ENCODE data around the gene SAMD13. TPM values are rescaled to one million over a fixed set of nuclear protein-coding genes. Genes with fewer than 3 reads are reported as not detected.

SAMD13 gene
- polyA plus RNA-seq, 1 donor from 2014 or later = 20.0 TPM

DNA sequence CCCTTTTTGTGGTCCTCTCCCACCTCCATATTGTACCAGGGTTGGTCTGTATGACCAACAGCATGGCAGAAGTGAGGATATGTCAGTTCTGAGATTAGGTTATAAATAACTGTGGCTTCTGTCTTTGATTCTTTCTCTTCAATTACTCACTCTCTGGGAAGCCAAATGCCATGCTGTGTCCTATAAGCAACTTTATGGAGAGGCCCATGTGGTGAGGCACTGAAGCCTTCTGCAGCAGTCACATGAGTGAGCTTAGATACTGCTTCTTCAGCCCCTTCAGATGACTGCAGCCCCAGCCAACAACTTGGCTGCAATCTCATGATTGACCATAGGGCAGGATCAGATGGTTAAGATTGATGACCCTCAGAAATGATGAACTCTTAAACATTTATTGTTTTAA lies 34.0 kb upstream of the SAMD13 start:
- H3F3A ChIP-seq (ENCODE audit: insufficient read depth, low read length, poor library complexity, severe bottlenecking) = no peaks in the 10 kb centered on the region
- no peaks in the 10 kb centered on the region for H3K36me3 ChIP-seq (ENCODE audit: insufficient read depth, low read length)
- no peak overlapping the region for H3K27ac ChIP-seq (ENCODE audit: low read length)
- no peaks in the 10 kb centered on the region for H4K20me1 ChIP-seq (ENCODE audit: insufficient read depth)
- H3K9ac ChIP-seq (ENCODE audit: low read length) = no peak overlapping the region
- no peak overlapping the region for H2AFZ ChIP-seq (ENCODE audit: low read depth, low read length)
- H3K79me2 ChIP-seq (replicated peaks; ENCODE audit: insufficient read depth, low read length) = no peaks in the 10 kb centered on the region
- H3K4me2 ChIP-seq (ENCODE audit: low read length) = no peak overlapping the region
- H3K4me3 ChIP-seq (ENCODE audit: low read length) = no peak overlapping the region
- H3K27me3 ChIP-seq (ENCODE audit: insufficient read depth, low read depth, low read length) = no peaks in the 10 kb centered on the region
- no peaks in the 10 kb centered on the region for H3K9me3 ChIP-seq (ENCODE audit: low read length)
- H3K9me2 ChIP-seq (ENCODE audit: insufficient read depth, low read length) = no peaks in the 10 kb centered on the region
- TF ChIP-seq, protein P1, sequence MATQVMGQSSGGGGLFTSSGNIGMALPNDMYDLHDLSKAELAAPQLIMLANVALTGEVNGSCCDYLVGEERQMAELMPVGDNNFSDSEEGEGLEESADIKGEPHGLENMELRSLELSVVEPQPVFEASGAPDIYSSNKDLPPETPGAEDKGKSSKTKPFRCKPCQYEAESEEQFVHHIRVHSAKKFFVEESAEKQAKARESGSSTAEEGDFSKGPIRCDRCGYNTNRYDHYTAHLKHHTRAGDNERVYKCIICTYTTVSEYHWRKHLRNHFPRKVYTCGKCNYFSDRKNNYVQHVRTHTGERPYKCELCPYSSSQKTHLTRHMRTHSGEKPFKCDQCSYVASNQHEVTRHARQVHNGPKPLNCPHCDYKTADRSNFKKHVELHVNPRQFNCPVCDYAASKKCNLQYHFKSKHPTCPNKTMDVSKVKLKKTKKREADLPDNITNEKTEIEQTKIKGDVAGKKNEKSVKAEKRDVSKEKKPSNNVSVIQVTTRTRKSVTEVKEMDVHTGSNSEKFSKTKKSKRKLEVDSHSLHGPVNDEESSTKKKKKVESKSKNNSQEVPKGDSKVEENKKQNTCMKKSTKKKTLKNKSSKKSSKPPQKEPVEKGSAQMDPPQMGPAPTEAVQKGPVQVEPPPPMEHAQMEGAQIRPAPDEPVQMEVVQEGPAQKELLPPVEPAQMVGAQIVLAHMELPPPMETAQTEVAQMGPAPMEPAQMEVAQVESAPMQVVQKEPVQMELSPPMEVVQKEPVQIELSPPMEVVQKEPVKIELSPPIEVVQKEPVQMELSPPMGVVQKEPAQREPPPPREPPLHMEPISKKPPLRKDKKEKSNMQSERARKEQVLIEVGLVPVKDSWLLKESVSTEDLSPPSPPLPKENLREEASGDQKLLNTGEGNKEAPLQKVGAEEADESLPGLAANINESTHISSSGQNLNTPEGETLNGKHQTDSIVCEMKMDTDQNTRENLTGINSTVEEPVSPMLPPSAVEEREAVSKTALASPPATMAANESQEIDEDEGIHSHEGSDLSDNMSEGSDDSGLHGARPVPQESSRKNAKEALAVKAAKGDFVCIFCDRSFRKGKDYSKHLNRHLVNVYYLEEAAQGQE (IDR thresholded peaks at IDR 0.05; ENCODE audit: borderline replicate concordance) = no peak
- TF ChIP-seq POLR2AphosphoS5 (IDR thresholded peaks at IDR 0.05) (no peak), RAD21 (conservative IDR thresholded peaks at IDR 0.05) (no peak), EZH2 (IDR thresholded peaks at IDR 0.05; ENCODE audit: borderline replicate concordance, insufficient read depth, low read length, poor library complexity, severe bottlenecking) (no peak)

GRCh38 chr1:84268346-84268745 lies 33.2 kb upstream of the SAMD13 start:
- Histone ChIP-seq H3K79me2 (replicated peaks; ENCODE audit: insufficient read depth, low read length) (no peaks in the 10 kb centered on the region), H3K4me3 (ENCODE audit: low read length) (no peak overlapping the region), H3K9me2 (ENCODE audit: insufficient read depth, low read length) (no peaks in the 10 kb centered on the region), H4K20me1 (ENCODE audit: insufficient read depth) (no peaks in the 10 kb centered on the region), H3F3A (ENCODE audit: insufficient read depth, low read length, poor library complexity, severe bottlenecking) (no peaks in the 10 kb centered on the region), H3K27me3 (ENCODE audit: insufficient read depth, low read depth, low read length) (no peaks in the 10 kb centered on the region), H2AFZ (ENCODE audit: low read depth, low read length) (no peak overlapping the region), H3K9me3 (ENCODE audit: low read length) (no peaks in the 10 kb centered on the region), H3K4me2 (ENCODE audit: low read length) (no peak overlapping the region), H3K27ac (ENCODE audit: low read length) (no peak overlapping the region), H3K9ac (ENCODE audit: low read length) (no peak overlapping the region), H3K36me3 (ENCODE audit: insufficient read depth, low read length) (no peaks in the 10 kb centered on the region)
- TF ChIP-seq TAF1 (IDR thresholded peaks at IDR 0.05; ENCODE audit: low read depth) (no peak), EP300 (conservative IDR thresholded peaks at IDR 0.05; ENCODE audit: poor library complexity, severe bottlenecking) (no peak), SMC3 (conservative IDR thresholded peaks at IDR 0.05; ENCODE audit: poor library complexity) (no peak), POLR2AphosphoS5 (IDR thresholded peaks at IDR 0.05) (no peak), MXI1 (conservative IDR thresholded peaks at IDR 0.05; ENCODE audit: poor library complexity, severe bottlenecking) (no peak), RAD21 (conservative IDR thresholded peaks at IDR 0.05) (no peak), EZH2 (IDR thresholded peaks at IDR 0.05; ENCODE audit: borderline replicate concordance, insufficient read depth, low read length, poor library complexity, severe bottlenecking) (no peak)
- TF ChIP-seq, protein P1 (IDR thresholded peaks at IDR 0.05; ENCODE audit: borderline replicate concordance) = no peak
- TF ChIP-seq, protein P2, sequence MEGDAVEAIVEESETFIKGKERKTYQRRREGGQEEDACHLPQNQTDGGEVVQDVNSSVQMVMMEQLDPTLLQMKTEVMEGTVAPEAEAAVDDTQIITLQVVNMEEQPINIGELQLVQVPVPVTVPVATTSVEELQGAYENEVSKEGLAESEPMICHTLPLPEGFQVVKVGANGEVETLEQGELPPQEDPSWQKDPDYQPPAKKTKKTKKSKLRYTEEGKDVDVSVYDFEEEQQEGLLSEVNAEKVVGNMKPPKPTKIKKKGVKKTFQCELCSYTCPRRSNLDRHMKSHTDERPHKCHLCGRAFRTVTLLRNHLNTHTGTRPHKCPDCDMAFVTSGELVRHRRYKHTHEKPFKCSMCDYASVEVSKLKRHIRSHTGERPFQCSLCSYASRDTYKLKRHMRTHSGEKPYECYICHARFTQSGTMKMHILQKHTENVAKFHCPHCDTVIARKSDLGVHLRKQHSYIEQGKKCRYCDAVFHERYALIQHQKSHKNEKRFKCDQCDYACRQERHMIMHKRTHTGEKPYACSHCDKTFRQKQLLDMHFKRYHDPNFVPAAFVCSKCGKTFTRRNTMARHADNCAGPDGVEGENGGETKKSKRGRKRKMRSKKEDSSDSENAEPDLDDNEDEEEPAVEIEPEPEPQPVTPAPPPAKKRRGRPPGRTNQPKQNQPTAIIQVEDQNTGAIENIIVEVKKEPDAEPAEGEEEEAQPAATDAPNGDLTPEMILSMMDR (IDR thresholded peaks at IDR 0.05; ENCODE audit: poor library complexity, severe bottlenecking) = no peak
